GM19372 (cell line): ENCODE results near the gene CBLC.

Experiments
- ATAC-seq: cut with Tn5 transposase; IDR thresholded peaks from one replicate; pipeline ENCODE4 v1.9.1; 2021; ENCODE audit warnings: mild to moderate bottlenecking, low read depth, moderate library complexity; ENCODE audit not compliant: unreplicated experiment

Gene CBLC

GRCh38 chr19:44848036-44848811, 70.5 kb downstream of the CBLC start:
- ATAC-seq, result no peak

- ATAC-seq, result no peak
Observed at GRCh38 chr19:44848812-44849447, 71.2 kb downstream of the CBLC start.
